HEK293 (cell line): ENCODE measurements around the gene STK4.
A peak's percentile ranks its signal among the peaks of the same experiment; 100 is the strongest.

Experiments
- CTCF ChIA-PET: fragments of 350-600 bp; formaldehyde crosslinking; extraction: SDS; loops from one replicate; lab custom pipeline; 2021; ENCODE audit warnings: antibody characterized with exemption; lab: Yijun Ruan, JAX
- POLR2A ChIA-PET: fragments of 300-600 bp; formaldehyde crosslinking; extraction: SDS; loops from one replicate; lab custom pipeline; 2020; ENCODE audit warnings: antibody characterized with exemption, inconsistent platforms; lab: Yijun Ruan, JAX
- H3K27ac ChIP-seq: fragments of 200-500 bp; sonication (Bioruptor generic); 2 replicates; pipeline ENCODE4 v1.5.1; 2014; ENCODE audit warnings: low read depth, low read length, control low read depth, inconsistent platforms; ENCODE audit errors: extremely low read depth
- H3K36me3 ChIP-seq, 2 experiments: fragments of 200-500 bp in 1 of 2; sonication (Bioruptor generic) in 1 of 2; 1 replicate in 1 of 2; 2 replicates in 1 of 2; pipeline ENCODE4 v1.5.1; 2014 to 2017; ENCODE audit warnings: inconsistent platforms in 2 of 2, low read length in 2 of 2; ENCODE audit not compliant: control insufficient read depth in 2 of 2, insufficient read depth in 1 of 2
- H3K4me1 ChIP-seq: fragments of 200-500 bp; sonication (Bioruptor generic); 2 replicates; pipeline ENCODE4 v1.5.1; 2014; ENCODE audit warnings: mild to moderate bottlenecking, low read length, inconsistent platforms; ENCODE audit not compliant: control insufficient read depth, insufficient read depth
- H3K4me3 ChIP-seq: 2 replicates; pipeline ENCODE4 v1.5.1; 2011; ENCODE audit warnings: low read depth, mild to moderate bottlenecking, control low read depth, low read length, moderate library complexity
- H3K9me3 ChIP-seq: fragments of 200-500 bp; sonication (Bioruptor generic); 2 replicates; pipeline ENCODE4 v1.5.1; 2014; ENCODE audit warnings: low read depth, low read length, inconsistent platforms; ENCODE audit not compliant: control insufficient read depth, insufficient read depth
- BCL11B ChIP-seq: fragments of 450-650 bp; formaldehyde crosslinking; IDR thresholded peaks from 2 replicates; pipeline ENCODE4 v1.5.1; 2016; ENCODE audit warnings: low read depth, missing biosample characterization, missing genetic modification characterization
- GLI2 ChIP-seq: fragments of 450-650 bp; formaldehyde crosslinking; IDR thresholded peaks from 2 replicates; pipeline ENCODE4; 2017; ENCODE audit warnings: missing biosample characterization, missing genetic modification characterization, low read depth, borderline replicate concordance
- MZF1 ChIP-seq: fragments of 450-650 bp; formaldehyde crosslinking; IDR thresholded peaks from 2 replicates; pipeline ENCODE4 v1.5.1; 2017; ENCODE audit warnings: missing biosample characterization, missing genetic modification characterization, borderline replicate concordance
- TCF7L2 ChIP-seq: IDR thresholded peaks from 2 replicates; pipeline ENCODE4 v1.6.1; 2011; ENCODE audit warnings: low read depth, mild to moderate bottlenecking, inconsistent platforms, low read length, moderate library complexity, borderline replicate concordance
- ZBTB1 ChIP-seq: fragments of 450-650 bp; formaldehyde crosslinking; IDR thresholded peaks from 2 replicates; pipeline ENCODE4 v1.5.1; 2016; ENCODE audit warnings: missing biosample characterization, missing genetic modification characterization
- ZIC2 ChIP-seq: fragments of 450-650 bp; formaldehyde crosslinking; IDR thresholded peaks from 2 replicates; pipeline ENCODE4 v1.5.1; 2016; ENCODE audit warnings: missing biosample characterization, missing genetic modification characterization
- ZNF138 ChIP-seq: fragments of 450-650 bp; formaldehyde crosslinking; IDR thresholded peaks from 2 replicates; pipeline ENCODE4 v1.5.1; 2016; ENCODE audit warnings: missing biosample characterization, missing genetic modification characterization, borderline replicate concordance
- ZNF24 ChIP-seq: fragments of 450-650 bp; formaldehyde crosslinking; IDR thresholded peaks from 2 replicates; pipeline ENCODE4 v1.5.1; 2016; ENCODE audit warnings: missing biosample characterization, missing genetic modification characterization
- ZNF248 ChIP-seq: fragments of 450-650 bp; formaldehyde crosslinking; IDR thresholded peaks from 2 replicates; pipeline ENCODE4 v1.5.1; 2017; ENCODE audit warnings: missing biosample characterization, missing genetic modification characterization
- ZNF335 ChIP-seq: fragments of 450-650 bp; formaldehyde crosslinking; conservative IDR thresholded peaks from 2 replicates; pipeline ENCODE4 v1.5.1; 2016; ENCODE audit warnings: missing biosample characterization, missing genetic modification characterization
- ZNF362 ChIP-seq: fragments of 450-650 bp; formaldehyde crosslinking; IDR thresholded peaks from 2 replicates; pipeline ENCODE4 v1.5.1; 2016; ENCODE audit warnings: missing biosample characterization, missing genetic modification characterization
- ZNF391 ChIP-seq: fragments of 450-650 bp; formaldehyde crosslinking; IDR thresholded peaks from 2 replicates; pipeline ENCODE4 v1.5.1; 2016; ENCODE audit warnings: low read depth, missing biosample characterization, missing genetic modification characterization, borderline replicate concordance
- ZNF514 ChIP-seq: fragments of 450-650 bp; formaldehyde crosslinking; IDR thresholded peaks from 2 replicates; pipeline ENCODE4 v1.5.1; 2016; ENCODE audit warnings: missing biosample characterization, missing genetic modification characterization
- ZNF629 ChIP-seq: fragments of 450-650 bp; formaldehyde crosslinking; IDR thresholded peaks from 2 replicates; pipeline ENCODE4 v1.5.1; 2017; ENCODE audit warnings: missing biosample characterization, missing genetic modification characterization
- ZNF654 ChIP-seq: fragments of 450-650 bp; formaldehyde crosslinking; IDR thresholded peaks from 2 replicates; pipeline ENCODE4 v1.5.1; 2016; ENCODE audit warnings: low read depth, missing biosample characterization, missing genetic modification characterization
- ZNF677 ChIP-seq: fragments of 450-650 bp; IDR thresholded peaks from 2 replicates; pipeline ENCODE4 v1.5.0; 2018; ENCODE audit warnings: missing biosample characterization, mild to moderate bottlenecking, missing genetic modification characterization, moderate library complexity
- ZNF701 ChIP-seq: fragments of 450-650 bp; formaldehyde crosslinking; IDR thresholded peaks from 2 replicates; pipeline ENCODE4 v1.5.1; 2016; ENCODE audit warnings: missing biosample characterization, missing genetic modification characterization
- ZNF747 ChIP-seq: fragments of 450-650 bp; formaldehyde crosslinking; IDR thresholded peaks from 2 replicates; pipeline ENCODE4 v1.5.1; 2016; ENCODE audit warnings: missing biosample characterization, missing genetic modification characterization
- ZNF830 ChIP-seq: fragments of 450-650 bp; IDR thresholded peaks from 2 replicates; pipeline ENCODE4 v1.5.0; 2018; ENCODE audit warnings: missing biosample characterization, missing genetic modification characterization, low read depth, mild to moderate bottlenecking, moderate library complexity
- ZSCAN16 ChIP-seq: fragments of 450-650 bp; formaldehyde crosslinking; IDR thresholded peaks from 2 replicates; pipeline ENCODE4 v1.5.1; 2016; ENCODE audit warnings: missing biosample characterization, missing genetic modification characterization
- TF ChIP-seq, protein P1 (sequence below): fragments of 450-650 bp; formaldehyde crosslinking; IDR thresholded peaks from 2 replicates; pipeline ENCODE4 v1.5.1; 2017; ENCODE audit warnings: missing biosample characterization, mild to moderate bottlenecking, missing genetic modification characterization, moderate library complexity
- TF ChIP-seq, protein P2 (sequence below): fragments of 450-650 bp; formaldehyde crosslinking; IDR thresholded peaks from 2 replicates; pipeline ENCODE4 v1.5.1; 2017; ENCODE audit warnings: missing biosample characterization, missing genetic modification characterization
- TF ChIP-seq, protein P3 (sequence below): fragments of 450-650 bp; formaldehyde crosslinking; IDR thresholded peaks from 2 replicates; pipeline ENCODE4 v1.5.1; 2016; ENCODE audit warnings: missing biosample characterization, missing genetic modification characterization
- TF ChIP-seq, protein P4 (sequence below): fragments of 450-650 bp; formaldehyde crosslinking; IDR thresholded peaks from 2 replicates; pipeline ENCODE4 v1.5.1; 2016; ENCODE audit warnings: missing biosample characterization, missing genetic modification characterization

The STK4 gene

DNA sequence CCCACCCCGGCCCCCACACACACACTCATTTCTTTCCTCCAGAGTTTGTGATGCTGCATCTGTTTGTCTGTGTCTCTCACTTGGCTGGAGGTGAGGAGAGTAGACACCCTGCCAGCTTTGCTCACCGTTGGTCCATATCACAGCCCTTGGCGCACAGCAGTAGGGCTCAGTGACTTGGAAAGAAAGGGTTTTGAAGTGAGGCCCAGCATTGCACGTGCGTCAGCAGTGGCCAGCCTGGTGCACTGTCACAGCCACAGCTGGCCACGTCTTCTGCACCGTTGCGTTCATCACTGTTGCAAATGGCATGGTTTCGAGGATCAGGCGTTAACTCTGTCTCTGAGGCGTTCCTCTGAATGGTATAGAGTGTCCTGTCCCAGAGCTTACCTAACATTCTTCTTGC lies 145.0 kb downstream of the STK4 start (continued):
- TF ChIP-seq, protein P1, sequence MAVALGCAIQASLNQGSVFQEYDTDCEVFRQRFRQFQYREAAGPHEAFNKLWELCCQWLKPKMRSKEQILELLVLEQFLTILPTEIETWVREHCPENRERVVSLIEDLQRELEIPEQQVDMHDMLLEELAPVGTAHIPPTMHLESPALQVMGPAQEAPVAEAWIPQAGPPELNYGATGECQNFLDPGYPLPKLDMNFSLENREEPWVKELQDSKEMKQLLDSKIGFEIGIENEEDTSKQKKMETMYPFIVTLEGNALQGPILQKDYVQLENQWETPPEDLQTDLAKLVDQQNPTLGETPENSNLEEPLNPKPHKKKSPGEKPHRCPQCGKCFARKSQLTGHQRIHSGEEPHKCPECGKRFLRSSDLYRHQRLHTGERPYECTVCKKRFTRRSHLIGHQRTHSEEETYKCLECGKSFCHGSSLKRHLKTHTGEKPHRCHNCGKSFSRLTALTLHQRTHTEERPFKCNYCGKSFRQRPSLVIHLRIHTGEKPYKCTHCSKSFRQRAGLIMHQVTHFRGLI (tag by site-specific recombination), result peak; percentile 43; the same call in 1 of the 2 replicates
- TF ChIP-seq ZNF677 (tag by site-specific recombination) (no peak), ZNF747 (no peak), ZNF830 (tag by site-specific recombination) (no peak), ZNF391 (tag by site-specific recombination) (no peak), BCL11B (tag by site-specific recombination) (no peak), ZNF701 (tag by site-specific recombination) (no peak), ZNF514 (tag by site-specific recombination) (no peak), ZIC2 (tag by site-specific recombination) (peak; percentile 56), ZNF24 (tag by site-specific recombination) (no peak)
- TF ChIP-seq, protein P2, sequence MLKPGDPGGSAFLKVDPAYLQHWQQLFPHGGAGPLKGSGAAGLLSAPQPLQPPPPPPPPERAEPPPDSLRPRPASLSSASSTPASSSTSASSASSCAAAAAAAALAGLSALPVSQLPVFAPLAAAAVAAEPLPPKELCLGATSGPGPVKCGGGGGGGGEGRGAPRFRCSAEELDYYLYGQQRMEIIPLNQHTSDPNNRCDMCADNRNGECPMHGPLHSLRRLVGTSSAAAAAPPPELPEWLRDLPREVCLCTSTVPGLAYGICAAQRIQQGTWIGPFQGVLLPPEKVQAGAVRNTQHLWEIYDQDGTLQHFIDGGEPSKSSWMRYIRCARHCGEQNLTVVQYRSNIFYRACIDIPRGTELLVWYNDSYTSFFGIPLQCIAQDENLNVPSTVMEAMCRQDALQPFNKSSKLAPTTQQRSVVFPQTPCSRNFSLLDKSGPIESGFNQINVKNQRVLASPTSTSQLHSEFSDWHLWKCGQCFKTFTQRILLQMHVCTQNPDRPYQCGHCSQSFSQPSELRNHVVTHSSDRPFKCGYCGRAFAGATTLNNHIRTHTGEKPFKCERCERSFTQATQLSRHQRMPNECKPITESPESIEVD, result no peak

GRCh38 chr20:45111799-45112471 lies 145.6 kb downstream of the STK4 start:
- ChIA-PET CTCF (interaction anchor here (0.6 to 6.3 kb wide), 27 partner anchors 8 to 203 kb away, joined by 3 to 44 read pairs (median 4); partner anchors contain the start of gene WFDC12), POLR2A (no interaction called here)
- no peak overlapping the region for H3K27ac ChIP-seq
- H3K4me3 ChIP-seq, result no peak overlapping the region
- H3K9me3 ChIP-seq, result no peaks in the 10 kb centered on the region
- H3K36me3 ChIP-seq, result no peaks in the 10 kb centered on the region
- H3K4me1 ChIP-seq, result no peaks in the 10 kb centered on the region
- TF ChIP-seq, protein P3, sequence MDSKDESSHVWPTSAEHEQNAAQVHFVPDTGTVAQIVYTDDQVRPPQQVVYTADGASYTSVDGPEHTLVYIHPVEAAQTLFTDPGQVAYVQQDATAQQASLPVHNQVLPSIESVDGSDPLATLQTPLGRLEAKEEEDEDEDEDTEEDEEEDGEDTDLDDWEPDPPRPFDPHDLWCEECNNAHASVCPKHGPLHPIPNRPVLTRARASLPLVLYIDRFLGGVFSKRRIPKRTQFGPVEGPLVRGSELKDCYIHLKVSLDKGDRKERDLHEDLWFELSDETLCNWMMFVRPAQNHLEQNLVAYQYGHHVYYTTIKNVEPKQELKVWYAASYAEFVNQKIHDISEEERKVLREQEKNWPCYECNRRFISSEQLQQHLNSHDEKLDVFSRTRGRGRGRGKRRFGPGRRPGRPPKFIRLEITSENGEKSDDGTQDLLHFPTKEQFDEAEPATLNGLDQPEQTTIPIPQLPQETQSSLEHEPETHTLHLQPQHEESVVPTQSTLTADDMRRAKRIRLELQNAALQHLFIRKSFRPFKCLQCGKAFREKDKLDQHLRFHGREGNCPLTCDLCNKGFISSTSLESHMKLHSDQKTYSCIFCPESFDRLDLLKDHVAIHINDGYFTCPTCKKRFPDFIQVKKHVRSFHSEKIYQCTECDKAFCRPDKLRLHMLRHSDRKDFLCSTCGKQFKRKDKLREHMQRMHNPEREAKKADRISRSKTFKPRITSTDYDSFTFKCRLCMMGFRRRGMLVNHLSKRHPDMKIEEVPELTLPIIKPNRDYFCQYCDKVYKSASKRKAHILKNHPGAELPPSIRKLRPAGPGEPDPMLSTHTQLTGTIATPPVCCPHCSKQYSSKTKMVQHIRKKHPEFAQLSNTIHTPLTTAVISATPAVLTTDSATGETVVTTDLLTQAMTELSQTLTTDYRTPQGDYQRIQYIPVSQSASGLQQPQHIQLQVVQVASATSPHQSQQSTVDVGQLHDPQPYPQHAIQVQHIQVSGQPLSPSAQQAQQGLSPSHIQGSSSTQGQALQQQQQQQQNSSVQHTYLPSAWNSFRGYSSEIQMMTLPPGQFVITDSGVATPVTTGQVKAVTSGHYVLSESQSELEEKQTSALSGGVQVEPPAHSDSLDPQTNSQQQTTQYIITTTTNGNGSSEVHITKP, result no peak
- TF ChIP-seq ZNF654 (tag by site-specific recombination) (peak; percentile 31), GLI2 (tag by site-specific recombination) (no peak)

DNA sequence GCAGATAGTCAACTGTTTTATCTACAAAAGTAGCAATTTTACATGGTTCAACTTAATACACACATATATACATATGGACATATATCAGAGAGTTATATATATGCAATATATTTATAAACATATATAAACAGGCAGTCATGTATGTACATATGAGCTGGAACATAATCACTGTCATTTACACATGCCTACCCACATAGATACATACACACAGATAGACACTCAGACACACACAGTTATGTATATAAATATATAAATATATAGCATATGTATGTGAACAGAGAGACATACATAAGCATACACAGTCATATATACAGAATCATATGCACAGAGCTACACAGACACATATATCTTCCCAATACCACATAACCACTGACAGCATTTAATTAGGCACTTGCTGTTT lies 146.4 kb downstream of the STK4 start:
- Histone ChIP-seq H3K9me3 (no peaks in the 10 kb centered on the region), H3K4me1 (no peaks in the 10 kb centered on the region), H3K27ac (no peak overlapping the region), H3K36me3 (no peaks in the 10 kb centered on the region), H3K4me3 (no peak overlapping the region)
- ChIA-PET POLR2A (no interaction called here), CTCF (interaction anchor here (0.6 to 6.3 kb wide), 24 partner anchors 9 to 661 kb away, joined by 3 to 44 read pairs (median 4); partner anchors contain the start of gene WFDC12)
- TF ChIP-seq ZNF335 (no peak), ZBTB1 (tag by site-specific recombination) (no peak), ZNF248 (tag by site-specific recombination) (no peak), ZNF24 (tag by site-specific recombination) (no peak), ZNF629 (no peak), MZF1 (tag by site-specific recombination) (no peak), ZNF138 (tag by site-specific recombination) (no peak), TCF7L2 (no peak), ZNF362 (no peak), ZSCAN16 (tag by site-specific recombination) (no peak)
- TF ChIP-seq, protein P4, sequence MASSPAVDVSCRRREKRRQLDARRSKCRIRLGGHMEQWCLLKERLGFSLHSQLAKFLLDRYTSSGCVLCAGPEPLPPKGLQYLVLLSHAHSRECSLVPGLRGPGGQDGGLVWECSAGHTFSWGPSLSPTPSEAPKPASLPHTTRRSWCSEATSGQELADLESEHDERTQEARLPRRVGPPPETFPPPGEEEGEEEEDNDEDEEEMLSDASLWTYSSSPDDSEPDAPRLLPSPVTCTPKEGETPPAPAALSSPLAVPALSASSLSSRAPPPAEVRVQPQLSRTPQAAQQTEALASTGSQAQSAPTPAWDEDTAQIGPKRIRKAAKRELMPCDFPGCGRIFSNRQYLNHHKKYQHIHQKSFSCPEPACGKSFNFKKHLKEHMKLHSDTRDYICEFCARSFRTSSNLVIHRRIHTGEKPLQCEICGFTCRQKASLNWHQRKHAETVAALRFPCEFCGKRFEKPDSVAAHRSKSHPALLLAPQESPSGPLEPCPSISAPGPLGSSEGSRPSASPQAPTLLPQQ, result no peak
